Measurements from ENCODE around the gene PUS3. TPM values are rescaled to one million over a fixed set of nuclear protein-coding genes. Genes with fewer than 3 reads are reported as not detected.

The PUS3 gene
- total RNA-seq, 1 experiment from 2014 or later, result 18.6 TPM

- no peak for ATAC-seq
- ChIA-PET CTCF (no interaction called here), POLR2A (no interaction called here)
- Mint-ChIP-seq H3K36me3 (peaks cover 19% of the 10 kb centered on the region), H3K4me3 (no peak overlapping the region), H3K4me1 (peaks cover 7% of the 10 kb centered on the region), H3K27me3 (ENCODE audit: low read depth) (no peaks in the 10 kb centered on the region; the same call in none of the 2 replicates), H3K27ac (no peak overlapping the region), H3K9me3 (peaks cover 30% of the 10 kb centered on the region)
- no peak for DNase-seq (ENCODE audit: low spot score)
- TF ChIP-seq E2F5 (CRISPR knock-in tag; IDR thresholded peaks at IDR 0.05), result no peak
- TF ChIP-seq ZNF281 (CRISPR knock-in tag; IDR thresholded peaks at IDR 0.05), result no peak
- no peak for TF ChIP-seq PRRX2 (CRISPR knock-in tag; IDR thresholded peaks at IDR 0.05)
- no peak for TF ChIP-seq SMAD4 (CRISPR knock-in tag; IDR thresholded peaks at IDR 0.05)
- TF ChIP-seq NR2C2 (CRISPR knock-in tag; IDR thresholded peaks at IDR 0.05), result no peak
- TF ChIP-seq AFF4 (CRISPR knock-in tag; IDR thresholded peaks at IDR 0.05; ENCODE audit: borderline replicate concordance), result no peak
- TF ChIP-seq E2F1 (CRISPR knock-in tag; IDR thresholded peaks at IDR 0.05), result no peak
- TF ChIP-seq CTCF (IDR thresholded peaks at IDR 0.05), result no peak
- TF ChIP-seq CDX4 (CRISPR knock-in tag; IDR thresholded peaks at IDR 0.05; ENCODE audit: borderline replicate concordance), result no peak
- TF ChIP-seq ZSCAN18 (CRISPR knock-in tag; IDR thresholded peaks at IDR 0.05), result no peak
- TF ChIP-seq ZNF232 (CRISPR knock-in tag; IDR thresholded peaks at IDR 0.05), result no peak
- TF ChIP-seq CREM (CRISPR knock-in tag; IDR thresholded peaks at IDR 0.05), result no peak
- TF ChIP-seq MYBL2 (CRISPR knock-in tag; IDR thresholded peaks at IDR 0.05), result no peak
- no peak for TF ChIP-seq MXD4 (CRISPR knock-in tag; IDR thresholded peaks at IDR 0.05; ENCODE audit: borderline replicate concordance)
- TF ChIP-seq IRF2 (CRISPR knock-in tag; IDR thresholded peaks at IDR 0.05; ENCODE audit: borderline replicate concordance, low read depth), result no peak
- TF ChIP-seq AR (CRISPR knock-in tag; IDR thresholded peaks at IDR 0.05), result no peak
- no peak for TF ChIP-seq ARID4B (CRISPR knock-in tag; IDR thresholded peaks at IDR 0.05; ENCODE audit: borderline replicate concordance)
Observed at GRCh38 chr11:125869521-125869920, 33.5 kb downstream of the PUS3 start.
